Measurements from ENCODE around the gene TTLL11.

Gene TTLL11

GRCh38 chr9:122088880-122089706 lies 4.0 kb downstream of the TTLL11 start:
- H3K27ac ChIP-seq = no peak overlapping the region
- TF ChIP-seq CTCF (IDR thresholded peaks at IDR 0.05) (no peak), ZFX (IDR thresholded peaks at IDR 0.05; ENCODE audit: borderline replicate concordance) (no peak)

GRCh38 chr9:122087406-122088200 lies 5.5 kb downstream of the TTLL11 start:
- no peak overlapping the region for H3K27ac ChIP-seq
- TF ChIP-seq CTCF (IDR thresholded peaks at IDR 0.05) (no peak), ZFX (IDR thresholded peaks at IDR 0.05; ENCODE audit: borderline replicate concordance) (no peak)

GRCh38 chr9:122086873-122087272 lies 6.2 kb downstream of the TTLL11 start:
- no peak overlapping the region for H3K27ac ChIP-seq
- TF ChIP-seq CTCF (IDR thresholded peaks at IDR 0.05) = no peak
- no peak for TF ChIP-seq ZFX (IDR thresholded peaks at IDR 0.05; ENCODE audit: borderline replicate concordance)

- H3K27ac ChIP-seq = no peak overlapping the region
- TF ChIP-seq CTCF (IDR thresholded peaks at IDR 0.05) (no peak), ZFX (IDR thresholded peaks at IDR 0.05; ENCODE audit: borderline replicate concordance) (no peak)
These were observed 7.8 kb downstream of the TTLL11 start for GRCh38 chr9:122085260-122085659.

- H3K27ac ChIP-seq = no peak overlapping the region
- TF ChIP-seq ZFX (IDR thresholded peaks at IDR 0.05; ENCODE audit: borderline replicate concordance) (no peak), CTCF (IDR thresholded peaks at IDR 0.05) (no peak)
These were observed 9.0 kb downstream of the TTLL11 start for GRCh38 chr9:122084026-122084675.

GRCh38 chr9:122080986-122081385 lies 12.1 kb downstream of the TTLL11 start:
- no peak overlapping the region for H3K27ac ChIP-seq
- TF ChIP-seq CTCF (IDR thresholded peaks at IDR 0.05) (no peak), ZFX (IDR thresholded peaks at IDR 0.05; ENCODE audit: borderline replicate concordance) (no peak)

Measured in 22Rv1 (cell line).